Trophoblast cell (in vitro differentiated cells and primary cell): ENCODE data around the gene SMIM10L2A.
"Not testable (repeated sequence)": the region's sequence is repeated elsewhere in the genome, so short reads cannot be mapped to it uniquely, and the experiment has no call there.

Source experiments
- DNase-seq, 2 donors: peaks; one replicate each; pipeline ENCODE4 v3.0.0-alpha.2; 2016
- H2AFZ ChIP-seq: 2 replicates; pipeline ENCODE4 v1.6.1; 2013; ENCODE audit warnings: low read length, moderate library complexity, mild to moderate bottlenecking; ENCODE audit not compliant: insufficient read depth, poor library complexity
- H2AK5ac ChIP-seq: 2 replicates; pipeline ENCODE4 v1.6.1; 2013; ENCODE audit warnings: mild to moderate bottlenecking, low read length
- H2BK120ac ChIP-seq: 2 replicates; pipeline ENCODE4 v1.6.1; 2013; ENCODE audit warnings: low read length, mild to moderate bottlenecking, moderate library complexity; ENCODE audit not compliant: insufficient read depth, poor library complexity
- H2BK12ac ChIP-seq: 2 replicates; pipeline ENCODE4 v1.6.1; 2013; ENCODE audit warnings: mild to moderate bottlenecking, low read length, moderate library complexity
- H2BK5ac ChIP-seq: 2 replicates; pipeline ENCODE4 v1.6.1; 2013; ENCODE audit warnings: low read length, low read depth, moderate library complexity, mild to moderate bottlenecking; ENCODE audit not compliant: poor library complexity
- H3K14ac ChIP-seq: 2 replicates; pipeline ENCODE4 v1.6.1; 2013; ENCODE audit warnings: mild to moderate bottlenecking, low read length
- H3K18ac ChIP-seq: 2 replicates; pipeline ENCODE4 v1.6.1; 2013; ENCODE audit warnings: mild to moderate bottlenecking, low read length
- H3K23ac ChIP-seq: 2 replicates; pipeline ENCODE4 v1.6.1; 2013; ENCODE audit warnings: low read length
- H3K27ac ChIP-seq: 2 replicates; pipeline ENCODE4 v1.5.1; 2013; ENCODE audit warnings: low read depth, mild to moderate bottlenecking, inconsistent platforms, low read length, moderate library complexity
- H3K27me3 ChIP-seq: 2 replicates; pipeline ENCODE4 v1.6.1; 2013; ENCODE audit warnings: inconsistent platforms, mild to moderate bottlenecking, low read length, moderate library complexity; ENCODE audit not compliant: insufficient read depth
- H3K36me3 ChIP-seq, 2 experiments: 1 replicate in 1 of 2; 2 replicates in 1 of 2; pipeline ENCODE4 v1.6.1; 2013; ENCODE audit warnings: low read length in 2 of 2, mild to moderate bottlenecking in 2 of 2, moderate library complexity in 1 of 2; ENCODE audit not compliant: insufficient read depth in 2 of 2, control insufficient read depth in 1 of 2
- H3K4ac ChIP-seq: 2 replicates; pipeline ENCODE4 v1.6.1; 2013; ENCODE audit warnings: low read depth, mild to moderate bottlenecking, low read length, moderate library complexity
- H3K4me1 ChIP-seq, 2 experiments: 1 replicate in 1 of 2; 2 replicates in 1 of 2; pipeline ENCODE4 v1.6.1; 2013; ENCODE audit warnings: low read length in 2 of 2, mild to moderate bottlenecking in 2 of 2, moderate library complexity in 1 of 2; ENCODE audit not compliant: insufficient read depth in 2 of 2, control insufficient read depth in 1 of 2
- H3K4me2 ChIP-seq: 2 replicates; pipeline ENCODE4 v1.6.1; 2013; ENCODE audit warnings: inconsistent platforms, mild to moderate bottlenecking, low read length, moderate library complexity
- H3K4me3 ChIP-seq: 2 replicates; pipeline ENCODE4 v1.5.1; 2013; ENCODE audit warnings: mild to moderate bottlenecking, low read depth, low read length, inconsistent platforms
- H3K79me1 ChIP-seq: one replicate; pipeline ENCODE4 v1.6.1; 2013; ENCODE audit warnings: low read length
- H3K79me2 ChIP-seq: 2 replicates; pipeline ENCODE4 v1.6.1; 2013; ENCODE audit warnings: low read length, mild to moderate bottlenecking; ENCODE audit not compliant: control insufficient read depth, insufficient read depth, poor library complexity
- H3K9ac ChIP-seq: 2 replicates; pipeline ENCODE4 v1.6.1; 2013; ENCODE audit warnings: mild to moderate bottlenecking, low read length
- H3K9me3 ChIP-seq: 2 replicates; pipeline ENCODE4 v1.6.1; 2013; ENCODE audit warnings: low read depth, mild to moderate bottlenecking, control low read depth, inconsistent platforms, low read length; ENCODE audit not compliant: insufficient read depth
- H4K12ac ChIP-seq: 2 replicates; pipeline ENCODE4 v1.6.1; 2013; ENCODE audit warnings: low read depth, mild to moderate bottlenecking, low read length, moderate library complexity
- H4K8ac ChIP-seq: 2 replicates; pipeline ENCODE4 v1.6.1; 2013; ENCODE audit warnings: low read depth, mild to moderate bottlenecking, low read length, moderate library complexity
- H4K91ac ChIP-seq: one replicate; pipeline ENCODE4 v1.6.1; 2013; ENCODE audit warnings: low read depth, mild to moderate bottlenecking, low read length, moderate library complexity
- WGBS: extraction: QIAGEN DNeasy Blood & Tissue Kit; methylation state at CpG from one replicate; pipeline ENCODE4 v1.1.7; 2013; ENCODE audit warnings: missing lambda C conversion rate; ENCODE audit not compliant: insufficient read length, insufficient coverage; ENCODE audit errors: extremely low coverage; 5-methylcytosine and 5-hydroxymethylcytosine counted together

The SMIM10L2A gene

GRCh38 chrX:135421537-135421931, 210 bp upstream of the SMIM10L2A start:
- DNase-seq = peak; percentile 37 to 61
- H4K12ac ChIP-seq = no peak overlapping the region
- WGBS = no CpG with 5 or more reads among the region's 29 CpGs

GRCh38 chrX:135422810-135423168, 1.0 kb downstream of the SMIM10L2A start:
- H3K27ac ChIP-seq, H3K36me3 ChIP-seq, H3K79me1 ChIP-seq, H2BK12ac ChIP-seq, H2AK5ac ChIP-seq, H3K4me2 ChIP-seq, H3K18ac ChIP-seq, H3K9ac ChIP-seq, H4K8ac ChIP-seq, H4K91ac ChIP-seq, H4K12ac ChIP-seq, H2BK5ac ChIP-seq, H3K9me3 ChIP-seq, H3K79me2 ChIP-seq, H2AFZ ChIP-seq, H3K23ac ChIP-seq, H3K4ac ChIP-seq, H3K14ac ChIP-seq, DNase-seq, H3K4me3 ChIP-seq, H3K27me3 ChIP-seq, H2BK120ac ChIP-seq, H3K4me1 ChIP-seq: not testable (repeated sequence)
- WGBS = no CpG with 5 or more reads among the region's 10 CpGs

More at GRCh38 chrX:135421537-135421931, 210 bp upstream of the SMIM10L2A start:
- H3K14ac ChIP-seq = no peak overlapping the region
- H4K91ac ChIP-seq = no peak overlapping the region
- peak overlapping the region; percentile 57 for H3K4me2 ChIP-seq
- peak overlapping the region; percentile 4 for H4K8ac ChIP-seq
- H3K9me3 ChIP-seq = no peaks in the 10 kb centered on the region
- no peak overlapping the region for H3K9ac ChIP-seq
- no peak overlapping the region for H2AK5ac ChIP-seq
- peak overlapping the region; percentile 41 for H2AFZ ChIP-seq
- H3K4me3 ChIP-seq = no peak overlapping the region
- H2BK120ac ChIP-seq = no peak overlapping the region
- no peak overlapping the region for H3K4ac ChIP-seq
- H3K36me3 ChIP-seq = no peaks in the 10 kb centered on the region
- peaks cover 6% of the 10 kb centered on the region for H3K27me3 ChIP-seq
- no peak overlapping the region for H3K23ac ChIP-seq
- no peaks in the 10 kb centered on the region for H3K4me1 ChIP-seq
- H2BK12ac ChIP-seq = no peak overlapping the region
- no peak overlapping the region for H3K18ac ChIP-seq
- no peak overlapping the region for H3K27ac ChIP-seq
- H3K79me1 ChIP-seq = no peaks in the 10 kb centered on the region
- no peaks in the 10 kb centered on the region for H3K79me2 ChIP-seq
- no peak overlapping the region for H2BK5ac ChIP-seq

GRCh38 chrX:135423173-135423864, 1.6 kb downstream of the SMIM10L2A start:
- H3K27ac ChIP-seq, H2BK12ac ChIP-seq, H3K4me1 ChIP-seq, H3K18ac ChIP-seq, DNase-seq, H3K79me1 ChIP-seq, H3K23ac ChIP-seq, H3K14ac ChIP-seq, H4K91ac ChIP-seq, H3K4me2 ChIP-seq, H2AFZ ChIP-seq, H4K8ac ChIP-seq, H3K79me2 ChIP-seq, H3K9me3 ChIP-seq, H3K36me3 ChIP-seq, H3K27me3 ChIP-seq, H2BK120ac ChIP-seq, H4K12ac ChIP-seq, H3K4me3 ChIP-seq, H2BK5ac ChIP-seq, H3K4ac ChIP-seq, H3K9ac ChIP-seq, H2AK5ac ChIP-seq: not testable (repeated sequence)
- no CpG with 5 or more reads among the region's 9 CpGs for WGBS

GRCh38 chrX:135424469-135424868, 2.7 kb downstream of the SMIM10L2A start:
- Histone ChIP-seq H3K79me1 (no peaks in the 10 kb centered on the region), H4K91ac (no peak overlapping the region), H2BK12ac (no peak overlapping the region), H4K12ac (no peak overlapping the region), H3K23ac (no peak overlapping the region), H2AK5ac (no peak overlapping the region), H2BK120ac (no peak overlapping the region), H2BK5ac (no peak overlapping the region), H4K8ac (no peak overlapping the region), H3K36me3 (no peaks in the 10 kb centered on the region), H2AFZ (no peak overlapping the region), H3K4ac (no peak overlapping the region), H3K18ac (no peak overlapping the region), H3K27me3 (peaks cover 6% of the 10 kb centered on the region), H3K79me2 (no peaks in the 10 kb centered on the region), H3K14ac (no peak overlapping the region), H3K4me2 (no peak overlapping the region), H3K9ac (no peak overlapping the region), H3K4me1 (no peaks in the 10 kb centered on the region), H3K27ac (no peak overlapping the region), H3K4me3 (no peak overlapping the region), H3K9me3 (no peaks in the 10 kb centered on the region)
- no CpG with 5 or more reads among the region's 9 CpGs for WGBS
- DNase-seq = no peak
